DOHH2 (cell line): ENCODE results near the gene SCGB1A1.

ENCODE experiments used
- EZH2phosphoT487 ChIP-seq: fragments of 200-600 bp; sonication (generic); IDR thresholded peaks from 2 replicates; pipeline ENCODE4 v1.6.1; 2017; ENCODE audit warnings: borderline replicate concordance, mild to moderate bottlenecking, antibody characterized with exemption, low read length, moderate library complexity, mixed read lengths
- TF ChIP-seq, protein P1 (sequence below): fragments of 200-600 bp; sonication (generic); IDR thresholded peaks from one replicate; pipeline ENCODE4 v1.5.1; 2014; ENCODE audit warnings: antibody characterized with exemption, mild to moderate bottlenecking, low read depth, low read length; ENCODE audit not compliant: poor library complexity, severe bottlenecking

- TF ChIP-seq, protein P1, sequence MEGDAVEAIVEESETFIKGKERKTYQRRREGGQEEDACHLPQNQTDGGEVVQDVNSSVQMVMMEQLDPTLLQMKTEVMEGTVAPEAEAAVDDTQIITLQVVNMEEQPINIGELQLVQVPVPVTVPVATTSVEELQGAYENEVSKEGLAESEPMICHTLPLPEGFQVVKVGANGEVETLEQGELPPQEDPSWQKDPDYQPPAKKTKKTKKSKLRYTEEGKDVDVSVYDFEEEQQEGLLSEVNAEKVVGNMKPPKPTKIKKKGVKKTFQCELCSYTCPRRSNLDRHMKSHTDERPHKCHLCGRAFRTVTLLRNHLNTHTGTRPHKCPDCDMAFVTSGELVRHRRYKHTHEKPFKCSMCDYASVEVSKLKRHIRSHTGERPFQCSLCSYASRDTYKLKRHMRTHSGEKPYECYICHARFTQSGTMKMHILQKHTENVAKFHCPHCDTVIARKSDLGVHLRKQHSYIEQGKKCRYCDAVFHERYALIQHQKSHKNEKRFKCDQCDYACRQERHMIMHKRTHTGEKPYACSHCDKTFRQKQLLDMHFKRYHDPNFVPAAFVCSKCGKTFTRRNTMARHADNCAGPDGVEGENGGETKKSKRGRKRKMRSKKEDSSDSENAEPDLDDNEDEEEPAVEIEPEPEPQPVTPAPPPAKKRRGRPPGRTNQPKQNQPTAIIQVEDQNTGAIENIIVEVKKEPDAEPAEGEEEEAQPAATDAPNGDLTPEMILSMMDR = no peak
- no peak for TF ChIP-seq EZH2phosphoT487
These were observed 7.9 kb upstream of the SCGB1A1 start for GRCh38 chr11:62410972-62411371.
